A549 (cell line): ENCODE results near the gene NOL3.

Experiments
- CEBPB ChIP-seq, 2 experiments: fragments of >200 bp in 1 of 2; sonication (Bioruptor Twin) in 1 of 2; formaldehyde crosslinking in 1 of 2; IDR thresholded peaks; 2 replicates each; pipeline ENCODE4 v1.6.1; 2012 to 2016
- EP300 ChIP-seq, 2 experiments: fragments of >200 bp; sonication (Bioruptor Twin); formaldehyde crosslinking; IDR thresholded peaks; 2 replicates in 1 of 2; 3 replicates in 1 of 2; pipeline ENCODE4 v1.6.1; 2016 to 2017
- HDAC2 ChIP-seq: fragments of 200-600 bp; sonication (generic); IDR thresholded peaks from 2 replicates; pipeline ENCODE4 v1.6.1; 2016
- NPAS2 ChIP-seq: fragments of 250-450 bp; sonication (Bioruptor Pico); IDR thresholded peaks from 2 replicates; pipeline ENCODE4 v1.8.0; 2022; ENCODE audit warnings: mild to moderate bottlenecking, moderate library complexity, borderline replicate concordance
- POLR2A ChIP-seq: IDR thresholded peaks from 2 replicates; pipeline ENCODE4 v1.6.1; 2012; ENCODE audit warnings: mild to moderate bottlenecking, low read length
- RCOR1 ChIP-seq: fragments of 150-350 bp; IDR thresholded peaks from 2 replicates; pipeline ENCODE4 v1.6.1; 2014; ENCODE audit warnings: antibody characterized with exemption, low read length, low read depth
- ZC3H11A ChIP-seq: fragments of 450-650 bp; IDR thresholded peaks from 2 replicates; pipeline ENCODE4 v1.6.1; 2014; ENCODE audit warnings: antibody characterized with exemption, mild to moderate bottlenecking
- TF ChIP-seq, protein P1 (sequence below): fragments of >200 bp; sonication (Bioruptor Twin); formaldehyde crosslinking; IDR thresholded peaks from 3 replicates; pipeline ENCODE4 v1.5.1; 2016

DNA sequence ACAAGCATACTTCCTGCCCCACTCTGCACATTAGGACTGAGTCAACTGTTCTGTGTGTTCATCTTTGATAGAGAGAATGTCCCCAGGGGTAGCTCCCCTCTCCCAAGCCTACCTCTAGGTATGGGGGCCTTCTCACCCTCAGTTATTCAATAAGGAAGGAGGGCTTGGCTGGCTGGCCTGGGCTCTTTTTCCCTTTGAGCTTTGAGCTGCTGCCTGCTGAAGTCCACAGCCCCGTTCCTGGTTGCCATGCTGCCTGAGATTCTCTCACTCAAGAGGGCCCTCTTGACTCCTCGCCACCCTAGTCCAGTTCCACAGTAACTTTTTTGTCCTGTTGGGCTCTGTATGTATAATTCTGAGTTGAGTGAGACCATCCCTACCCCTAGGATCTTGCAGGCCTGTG, 24.6 kb upstream of the NOL3 start:
- TF ChIP-seq ZC3H11A (no peak), HDAC2 (no peak), RCOR1 (no peak), EP300 (IDR thresholded peaks at IDR 0.05) (no peak), NPAS2 (CRISPR knock-in tag) (no peak), POLR2A (no peak), CEBPB (IDR thresholded peaks at IDR 0.05) (no peak)
- TF ChIP-seq, protein P1, sequence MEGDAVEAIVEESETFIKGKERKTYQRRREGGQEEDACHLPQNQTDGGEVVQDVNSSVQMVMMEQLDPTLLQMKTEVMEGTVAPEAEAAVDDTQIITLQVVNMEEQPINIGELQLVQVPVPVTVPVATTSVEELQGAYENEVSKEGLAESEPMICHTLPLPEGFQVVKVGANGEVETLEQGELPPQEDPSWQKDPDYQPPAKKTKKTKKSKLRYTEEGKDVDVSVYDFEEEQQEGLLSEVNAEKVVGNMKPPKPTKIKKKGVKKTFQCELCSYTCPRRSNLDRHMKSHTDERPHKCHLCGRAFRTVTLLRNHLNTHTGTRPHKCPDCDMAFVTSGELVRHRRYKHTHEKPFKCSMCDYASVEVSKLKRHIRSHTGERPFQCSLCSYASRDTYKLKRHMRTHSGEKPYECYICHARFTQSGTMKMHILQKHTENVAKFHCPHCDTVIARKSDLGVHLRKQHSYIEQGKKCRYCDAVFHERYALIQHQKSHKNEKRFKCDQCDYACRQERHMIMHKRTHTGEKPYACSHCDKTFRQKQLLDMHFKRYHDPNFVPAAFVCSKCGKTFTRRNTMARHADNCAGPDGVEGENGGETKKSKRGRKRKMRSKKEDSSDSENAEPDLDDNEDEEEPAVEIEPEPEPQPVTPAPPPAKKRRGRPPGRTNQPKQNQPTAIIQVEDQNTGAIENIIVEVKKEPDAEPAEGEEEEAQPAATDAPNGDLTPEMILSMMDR: no peak
